Chondrocyte (in vitro differentiated cells): Measurements from ENCODE around the gene DPP10. TPM values are rescaled to one million over a fixed set of nuclear protein-coding genes. Genes with fewer than 3 reads are reported as not detected.

Experiments
- DNase-seq: peaks from one replicate; pipeline ENCODE4 v3.0.0; 2021; ENCODE audit warnings: mixed read lengths, low spot score
- H3K27ac Mint-ChIP-seq: one replicate; pipeline ENCODE4 v1.8.0; 2021; ENCODE audit warnings: mild to moderate bottlenecking, moderate library complexity, mixed read lengths; ENCODE audit not compliant: unreplicated experiment
- H3K27me3 Mint-ChIP-seq: 2 replicates; pipeline ENCODE4 v1.8.0; 2021; ENCODE audit warnings: low read depth, mixed read lengths
- H3K36me3 Mint-ChIP-seq: 2 replicates; pipeline ENCODE4 v1.8.0; 2021; ENCODE audit warnings: low read depth, mixed read lengths
- H3K4me1 Mint-ChIP-seq: 2 replicates; pipeline ENCODE4 v1.8.0; 2021; ENCODE audit warnings: low read depth, mild to moderate bottlenecking, mixed read lengths
- H3K4me3 Mint-ChIP-seq: one replicate; pipeline ENCODE4 v1.8.0; 2021; ENCODE audit warnings: mild to moderate bottlenecking, moderate library complexity, mixed read lengths; ENCODE audit not compliant: unreplicated experiment
- H3K9me3 Mint-ChIP-seq: 2 replicates; pipeline ENCODE4 v1.8.0; 2021; ENCODE audit warnings: low read depth, mixed read lengths
- total RNA-seq: library from RNA; stranded (reverse); gene quantifications from 3 replicates; pipeline ENCODE4 v1.2.1, GENCODE V29; 2021
- TF ChIP-seq, protein P1 (sequence below): fragments of 200-600 bp; sonication (generic); IDR thresholded peaks from 2 replicates; pipeline ENCODE4 v1.5.0; 2021; ENCODE audit warnings: antibody characterized with exemption, mild to moderate bottlenecking, moderate library complexity

DPP10 gene
- total RNA-seq, 1 donor from 2014 or later: not detected

DNA sequence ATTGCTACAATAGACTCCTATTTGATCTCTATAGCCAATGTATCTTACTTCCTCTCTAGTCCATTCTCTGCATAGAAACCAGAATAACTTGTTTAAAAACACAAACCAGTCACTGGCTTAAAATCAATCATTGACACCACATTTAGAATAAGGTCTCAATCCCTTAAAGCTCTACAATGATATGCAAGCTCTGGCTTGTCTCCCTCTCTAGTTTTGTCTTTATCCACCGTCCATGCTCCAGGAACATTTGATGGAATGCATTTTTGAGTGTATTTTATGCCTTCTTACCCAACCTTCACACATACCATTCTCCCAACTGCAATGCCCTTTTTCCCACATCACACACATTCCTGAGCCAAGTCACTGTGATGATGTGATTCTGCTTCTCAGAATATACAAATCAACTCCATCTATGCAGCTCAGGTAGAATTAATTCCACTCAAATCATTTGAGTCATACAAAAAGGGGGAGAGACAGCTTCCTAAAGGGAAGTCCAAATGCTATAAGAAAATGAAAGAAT is 1107.2 kb downstream of the DPP10 start:
- no peak for DNase-seq
- H3K27me3 Mint-ChIP-seq: no peaks in the 10 kb centered on the region
- H3K9me3 Mint-ChIP-seq: peaks cover 3% of the 10 kb centered on the region
- no peak overlapping the region for H3K27ac Mint-ChIP-seq
- H3K36me3 Mint-ChIP-seq: no peaks in the 10 kb centered on the region
- TF ChIP-seq, protein P1, sequence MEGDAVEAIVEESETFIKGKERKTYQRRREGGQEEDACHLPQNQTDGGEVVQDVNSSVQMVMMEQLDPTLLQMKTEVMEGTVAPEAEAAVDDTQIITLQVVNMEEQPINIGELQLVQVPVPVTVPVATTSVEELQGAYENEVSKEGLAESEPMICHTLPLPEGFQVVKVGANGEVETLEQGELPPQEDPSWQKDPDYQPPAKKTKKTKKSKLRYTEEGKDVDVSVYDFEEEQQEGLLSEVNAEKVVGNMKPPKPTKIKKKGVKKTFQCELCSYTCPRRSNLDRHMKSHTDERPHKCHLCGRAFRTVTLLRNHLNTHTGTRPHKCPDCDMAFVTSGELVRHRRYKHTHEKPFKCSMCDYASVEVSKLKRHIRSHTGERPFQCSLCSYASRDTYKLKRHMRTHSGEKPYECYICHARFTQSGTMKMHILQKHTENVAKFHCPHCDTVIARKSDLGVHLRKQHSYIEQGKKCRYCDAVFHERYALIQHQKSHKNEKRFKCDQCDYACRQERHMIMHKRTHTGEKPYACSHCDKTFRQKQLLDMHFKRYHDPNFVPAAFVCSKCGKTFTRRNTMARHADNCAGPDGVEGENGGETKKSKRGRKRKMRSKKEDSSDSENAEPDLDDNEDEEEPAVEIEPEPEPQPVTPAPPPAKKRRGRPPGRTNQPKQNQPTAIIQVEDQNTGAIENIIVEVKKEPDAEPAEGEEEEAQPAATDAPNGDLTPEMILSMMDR: no peak
- no peaks in the 10 kb centered on the region for H3K4me1 Mint-ChIP-seq
- no peak overlapping the region for H3K4me3 Mint-ChIP-seq

DNA sequence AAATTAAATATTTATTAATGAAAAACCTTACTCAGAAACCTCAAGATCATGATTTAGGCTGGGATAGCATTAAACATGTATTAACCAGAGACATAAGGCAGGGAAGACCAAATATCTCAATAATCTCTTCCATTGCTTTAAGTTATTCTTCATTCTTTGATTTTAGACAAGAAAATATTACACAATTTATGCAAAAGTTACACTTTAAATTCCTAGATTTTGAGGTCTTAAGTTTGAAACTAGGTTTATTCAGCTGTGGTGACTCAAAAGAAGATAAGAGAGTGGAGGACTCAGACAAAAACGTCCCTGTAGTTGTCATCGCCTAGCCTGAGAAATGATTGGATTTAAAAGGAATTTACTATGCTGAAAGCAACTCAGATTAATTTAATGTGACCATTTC is 1110.3 kb downstream of the DPP10 start:
- H3K27me3 Mint-ChIP-seq: no peaks in the 10 kb centered on the region
- peaks cover 3% of the 10 kb centered on the region for H3K9me3 Mint-ChIP-seq

DNA sequence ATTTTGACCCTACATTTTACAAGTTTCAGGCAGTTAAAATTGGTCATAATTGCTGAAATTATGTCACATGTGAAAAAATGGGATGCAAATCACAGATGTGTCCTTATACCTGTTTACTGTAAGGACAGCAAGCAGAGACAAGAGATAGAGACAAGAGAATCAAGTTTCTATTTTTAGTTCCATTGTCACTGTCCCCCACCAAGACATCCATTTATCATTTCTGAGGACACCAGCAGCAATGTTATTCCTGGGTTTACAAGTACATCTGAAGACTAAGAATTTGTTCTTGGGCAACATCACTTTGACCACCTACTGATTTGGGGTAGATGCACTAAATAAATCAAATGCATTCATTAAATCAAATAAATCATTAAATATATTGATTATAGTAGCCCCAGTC is 1111.7 kb downstream of the DPP10 start:
- TF ChIP-seq, protein P1: no peak
- DNase-seq: no peak
- H3K27me3 Mint-ChIP-seq: no peaks in the 10 kb centered on the region
- H3K27ac Mint-ChIP-seq: no peak overlapping the region
- H3K4me1 Mint-ChIP-seq: no peaks in the 10 kb centered on the region
- H3K9me3 Mint-ChIP-seq: peaks cover 3% of the 10 kb centered on the region
- no peaks in the 10 kb centered on the region for H3K36me3 Mint-ChIP-seq
- no peak overlapping the region for H3K4me3 Mint-ChIP-seq

More for the DNA sequence above, 1110.3 kb downstream of the DPP10 start:
- Mint-ChIP-seq H3K36me3 (no peaks in the 10 kb centered on the region), H3K4me1 (no peaks in the 10 kb centered on the region), H3K4me3 (no peak overlapping the region), H3K27ac (no peak overlapping the region)
- DNase-seq: no peak
- TF ChIP-seq, protein P1: no peak

DNA sequence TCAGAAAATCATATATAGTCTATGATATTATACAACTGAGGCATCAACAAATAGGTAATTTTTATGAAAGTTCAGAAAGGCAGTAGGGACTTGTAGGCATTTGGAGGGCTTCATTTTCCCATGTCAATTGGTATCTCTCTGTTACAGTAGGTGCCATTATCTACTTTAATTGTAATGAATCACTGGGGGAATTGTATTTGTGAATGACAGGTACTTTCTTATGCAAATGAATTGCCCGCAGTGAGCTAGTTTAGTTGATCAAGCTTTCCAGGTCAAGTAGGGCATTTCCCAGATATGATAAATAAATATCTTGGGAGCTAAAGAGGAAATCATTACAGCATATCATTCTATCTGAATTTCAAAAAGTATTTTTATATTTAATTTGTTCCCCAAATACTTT is 1116.3 kb downstream of the DPP10 start:
- H3K27me3 Mint-ChIP-seq: no peaks in the 10 kb centered on the region
- no peak overlapping the region for H3K27ac Mint-ChIP-seq
- H3K36me3 Mint-ChIP-seq: no peaks in the 10 kb centered on the region
- DNase-seq: no peak
- TF ChIP-seq, protein P1: no peak
- H3K4me3 Mint-ChIP-seq: no peak overlapping the region
- no peaks in the 10 kb centered on the region for H3K9me3 Mint-ChIP-seq
- no peaks in the 10 kb centered on the region for H3K4me1 Mint-ChIP-seq

DNA sequence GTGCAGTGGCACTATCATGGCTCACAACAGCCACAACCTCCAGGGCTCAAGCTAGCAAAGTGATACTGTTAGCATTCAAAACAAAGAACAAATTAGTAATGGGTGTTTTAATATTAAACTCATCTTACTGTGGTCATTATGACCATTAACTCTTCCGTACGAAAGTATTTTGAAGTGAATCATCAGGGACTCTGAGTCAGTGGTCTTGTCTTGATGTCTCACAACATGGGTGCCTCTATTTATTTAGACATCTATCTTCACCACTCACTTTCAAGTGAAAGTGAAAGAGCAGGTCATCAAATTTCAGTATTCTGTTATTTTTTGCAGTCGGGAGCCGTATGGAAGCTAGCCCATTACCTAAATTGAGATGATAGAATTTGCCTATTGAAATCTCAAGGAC is 1118.2 kb downstream of the DPP10 start:
- H3K27me3 Mint-ChIP-seq: no peaks in the 10 kb centered on the region
- TF ChIP-seq, protein P1: no peak
- no peak overlapping the region for H3K4me3 Mint-ChIP-seq
- no peaks in the 10 kb centered on the region for H3K4me1 Mint-ChIP-seq
- no peak overlapping the region for H3K27ac Mint-ChIP-seq
- H3K9me3 Mint-ChIP-seq: no peaks in the 10 kb centered on the region
- no peaks in the 10 kb centered on the region for H3K36me3 Mint-ChIP-seq
- no peak for DNase-seq
